GM12878 (cell line): Measurements from ENCODE around the gene MESD. TPM values are rescaled to one million over a fixed set of nuclear protein-coding genes. Genes with fewer than 3 reads are reported as not detected.

Source experiments
- HCFC1 ChIP-seq: fragments of 150-350 bp; IDR thresholded peaks from 2 replicates; pipeline ENCODE4 v1.6.1; 2014; ENCODE audit warnings: low read length
- LARP7 ChIP-seq: fragments of 450-650 bp; IDR thresholded peaks from 2 replicates; pipeline ENCODE4 v1.6.1; 2017; ENCODE audit warnings: mild to moderate bottlenecking
- NBN ChIP-seq: fragments of 450-650 bp; IDR thresholded peaks from 2 replicates; pipeline ENCODE4 v1.6.1; 2016
- SP1 ChIP-seq: IDR thresholded peaks from one replicate; pipeline ENCODE4 v1.6.1; 2011; ENCODE audit warnings: low read depth, low read length
- SREBF2 ChIP-seq: IDR thresholded peaks from 2 replicates; pipeline ENCODE4 v1.6.1; 2012; ENCODE audit warnings: mild to moderate bottlenecking, low read length
- YY1 ChIP-seq: IDR thresholded peaks from 2 replicates; pipeline ENCODE4 v1.6.1; 2011; ENCODE audit warnings: low read depth, mild to moderate bottlenecking, low read length
- ZBTB33 ChIP-seq: fragments of 450-650 bp; IDR thresholded peaks from 2 replicates; pipeline ENCODE4 v1.6.1; 2017; ENCODE audit warnings: mild to moderate bottlenecking
- ZNF274 ChIP-seq: IDR thresholded peaks from one replicate; pipeline ENCODE4 v1.8.0; 2011; ENCODE audit not compliant: insufficient read length, insufficient read depth
- polyA plus RNA-seq, 11 experiments: library from polyadenylated mRNA; depleted of rRNA in 4 of 11; unstranded in 6 of 11; stranded (reverse) in 5 of 11; fragments of >200 nt; fragmentation: Nextera tagmentation in 4 of 11; fragmentation: Illumina TruSeq in 1 of 11; extraction: Ambion mirVana in 4 of 11; extraction: Trizol in 1 of 11; gene quantifications; 1 replicate in 1 of 11; 2 replicates in 10 of 11; pipeline versions ENCODE4 v1.2.1 to v1.2.3, GENCODE V29; 2011 to 2016; ENCODE audit warnings: inconsistent platforms in 2 of 11, missing spikeins in 2 of 11, low read depth in 1 of 11
- total RNA-seq, 4 experiments: library from RNA; depleted of rRNA in 3 of 4; stranded (reverse); fragments of >200 nt in 3 of 4; fragmentation: Illumina TruSeq in 1 of 4; extraction: Trizol in 1 of 4; gene quantifications; 2 replicates each; pipeline versions ENCODE4 v1.2.1 to v1.2.3, GENCODE V29; 2013 to 2021
- TF ChIP-seq, protein P1 (sequence below): fragments of 150-350 bp; IDR thresholded peaks from 2 replicates; pipeline ENCODE4 v1.6.1; 2016; ENCODE audit warnings: low read depth, low read length
- TF ChIP-seq, protein P2 (sequence below): fragments of 150-350 bp; IDR thresholded peaks from 2 replicates; pipeline ENCODE4 v1.6.1; 2014; ENCODE audit warnings: mild to moderate bottlenecking, low read depth, low read length
- TF ChIP-seq, protein P3 (sequence below): fragments of 450-650 bp; IDR thresholded peaks from 2 replicates; pipeline ENCODE4 v1.6.1; 2017; ENCODE audit warnings: mild to moderate bottlenecking, low read depth, inconsistent platforms; ENCODE audit not compliant: poor library complexity, severe bottlenecking
- TF ChIP-seq, protein P4 (sequence below): fragments of 450-650 bp; IDR thresholded peaks from 2 replicates; pipeline ENCODE4 v1.6.1; 2016; ENCODE audit warnings: mild to moderate bottlenecking, moderate library complexity, borderline replicate concordance

The MESD gene
- total and polyA plus RNA-seq, 10 of the 15 experiments (the other 5 are each of a cell fraction or from before 2014, with no cell fraction given) = 10.2 to 39.8 (median 20.9) TPM

- TF ChIP-seq, protein P1, sequence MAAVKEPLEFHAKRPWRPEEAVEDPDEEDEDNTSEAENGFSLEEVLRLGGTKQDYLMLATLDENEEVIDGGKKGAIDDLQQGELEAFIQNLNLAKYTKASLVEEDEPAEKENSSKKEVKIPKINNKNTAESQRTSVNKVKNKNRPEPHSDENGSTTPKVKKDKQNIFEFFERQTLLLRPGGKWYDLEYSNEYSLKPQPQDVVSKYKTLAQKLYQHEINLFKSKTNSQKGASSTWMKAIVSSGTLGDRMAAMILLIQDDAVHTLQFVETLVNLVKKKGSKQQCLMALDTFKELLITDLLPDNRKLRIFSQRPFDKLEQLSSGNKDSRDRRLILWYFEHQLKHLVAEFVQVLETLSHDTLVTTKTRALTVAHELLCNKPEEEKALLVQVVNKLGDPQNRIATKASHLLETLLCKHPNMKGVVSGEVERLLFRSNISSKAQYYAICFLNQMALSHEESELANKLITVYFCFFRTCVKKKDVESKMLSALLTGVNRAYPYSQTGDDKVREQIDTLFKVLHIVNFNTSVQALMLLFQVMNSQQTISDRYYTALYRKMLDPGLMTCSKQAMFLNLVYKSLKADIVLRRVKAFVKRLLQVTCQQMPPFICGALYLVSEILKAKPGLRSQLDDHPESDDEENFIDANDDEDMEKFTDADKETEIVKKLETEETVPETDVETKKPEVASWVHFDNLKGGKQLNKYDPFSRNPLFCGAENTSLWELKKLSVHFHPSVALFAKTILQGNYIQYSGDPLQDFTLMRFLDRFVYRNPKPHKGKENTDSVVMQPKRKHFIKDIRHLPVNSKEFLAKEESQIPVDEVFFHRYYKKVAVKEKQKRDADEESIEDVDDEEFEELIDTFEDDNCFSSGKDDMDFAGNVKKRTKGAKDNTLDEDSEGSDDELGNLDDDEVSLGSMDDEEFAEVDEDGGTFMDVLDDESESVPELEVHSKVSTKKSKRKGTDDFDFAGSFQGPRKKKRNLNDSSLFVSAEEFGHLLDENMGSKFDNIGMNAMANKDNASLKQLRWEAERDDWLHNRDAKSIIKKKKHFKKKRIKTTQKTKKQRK = no peak
- TF ChIP-seq, protein P2, sequence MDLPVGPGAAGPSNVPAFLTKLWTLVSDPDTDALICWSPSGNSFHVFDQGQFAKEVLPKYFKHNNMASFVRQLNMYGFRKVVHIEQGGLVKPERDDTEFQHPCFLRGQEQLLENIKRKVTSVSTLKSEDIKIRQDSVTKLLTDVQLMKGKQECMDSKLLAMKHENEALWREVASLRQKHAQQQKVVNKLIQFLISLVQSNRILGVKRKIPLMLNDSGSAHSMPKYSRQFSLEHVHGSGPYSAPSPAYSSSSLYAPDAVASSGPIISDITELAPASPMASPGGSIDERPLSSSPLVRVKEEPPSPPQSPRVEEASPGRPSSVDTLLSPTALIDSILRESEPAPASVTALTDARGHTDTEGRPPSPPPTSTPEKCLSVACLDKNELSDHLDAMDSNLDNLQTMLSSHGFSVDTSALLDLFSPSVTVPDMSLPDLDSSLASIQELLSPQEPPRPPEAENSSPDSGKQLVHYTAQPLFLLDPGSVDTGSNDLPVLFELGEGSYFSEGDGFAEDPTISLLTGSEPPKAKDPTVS = no peak
- no peak for TF ChIP-seq ZNF274
- TF ChIP-seq, protein P3, sequence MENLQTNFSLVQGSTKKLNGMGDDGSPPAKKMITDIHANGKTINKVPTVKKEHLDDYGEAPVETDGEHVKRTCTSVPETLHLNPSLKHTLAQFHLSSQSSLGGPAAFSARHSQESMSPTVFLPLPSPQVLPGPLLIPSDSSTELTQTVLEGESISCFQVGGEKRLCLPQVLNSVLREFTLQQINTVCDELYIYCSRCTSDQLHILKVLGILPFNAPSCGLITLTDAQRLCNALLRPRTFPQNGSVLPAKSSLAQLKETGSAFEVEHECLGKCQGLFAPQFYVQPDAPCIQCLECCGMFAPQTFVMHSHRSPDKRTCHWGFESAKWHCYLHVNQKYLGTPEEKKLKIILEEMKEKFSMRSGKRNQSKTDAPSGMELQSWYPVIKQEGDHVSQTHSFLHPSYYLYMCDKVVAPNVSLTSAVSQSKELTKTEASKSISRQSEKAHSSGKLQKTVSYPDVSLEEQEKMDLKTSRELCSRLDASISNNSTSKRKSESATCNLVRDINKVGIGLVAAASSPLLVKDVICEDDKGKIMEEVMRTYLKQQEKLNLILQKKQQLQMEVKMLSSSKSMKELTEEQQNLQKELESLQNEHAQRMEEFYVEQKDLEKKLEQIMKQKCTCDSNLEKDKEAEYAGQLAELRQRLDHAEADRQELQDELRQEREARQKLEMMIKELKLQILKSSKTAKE = no peak
- no peak for TF ChIP-seq SREBF2
- no peak for TF ChIP-seq LARP7
- TF ChIP-seq, protein P4, sequence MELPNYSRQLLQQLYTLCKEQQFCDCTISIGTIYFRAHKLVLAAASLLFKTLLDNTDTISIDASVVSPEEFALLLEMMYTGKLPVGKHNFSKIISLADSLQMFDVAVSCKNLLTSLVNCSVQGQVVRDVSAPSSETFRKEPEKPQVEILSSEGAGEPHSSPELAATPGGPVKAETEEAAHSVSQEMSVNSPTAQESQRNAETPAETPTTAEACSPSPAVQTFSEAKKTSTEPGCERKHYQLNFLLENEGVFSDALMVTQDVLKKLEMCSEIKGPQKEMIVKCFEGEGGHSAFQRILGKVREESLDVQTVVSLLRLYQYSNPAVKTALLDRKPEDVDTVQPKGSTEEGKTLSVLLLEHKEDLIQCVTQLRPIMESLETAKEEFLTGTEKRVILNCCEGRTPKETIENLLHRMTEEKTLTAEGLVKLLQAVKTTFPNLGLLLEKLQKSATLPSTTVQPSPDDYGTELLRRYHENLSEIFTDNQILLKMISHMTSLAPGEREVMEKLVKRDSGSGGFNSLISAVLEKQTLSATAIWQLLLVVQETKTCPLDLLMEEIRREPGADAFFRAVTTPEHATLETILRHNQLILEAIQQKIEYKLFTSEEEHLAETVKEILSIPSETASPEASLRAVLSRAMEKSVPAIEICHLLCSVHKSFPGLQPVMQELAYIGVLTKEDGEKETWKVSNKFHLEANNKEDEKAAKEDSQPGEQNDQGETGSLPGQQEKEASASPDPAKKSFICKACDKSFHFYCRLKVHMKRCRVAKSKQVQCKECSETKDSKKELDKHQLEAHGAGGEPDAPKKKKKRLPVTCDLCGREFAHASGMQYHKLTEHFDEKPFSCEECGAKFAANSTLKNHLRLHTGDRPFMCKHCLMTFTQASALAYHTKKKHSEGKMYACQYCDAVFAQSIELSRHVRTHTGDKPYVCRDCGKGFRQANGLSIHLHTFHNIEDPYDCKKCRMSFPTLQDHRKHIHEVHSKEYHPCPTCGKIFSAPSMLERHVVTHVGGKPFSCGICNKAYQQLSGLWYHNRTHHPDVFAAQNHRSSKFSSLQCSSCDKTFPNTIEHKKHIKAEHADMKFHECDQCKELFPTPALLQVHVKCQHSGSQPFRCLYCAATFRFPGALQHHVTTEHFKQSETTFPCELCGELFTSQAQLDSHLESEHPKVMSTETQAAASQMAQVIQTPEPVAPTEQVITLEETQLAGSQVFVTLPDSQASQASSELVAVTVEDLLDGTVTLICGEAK = no peak
- TF ChIP-seq YY1 = no peak
- no peak for TF ChIP-seq SP1
- TF ChIP-seq ZBTB33 = no peak
- no peak for TF ChIP-seq HCFC1
- TF ChIP-seq NBN = no peak
Observed at GRCh38 chr15:80990955-80991354, 1.3 kb upstream of the MESD start (continued).
